RKO (cell line): Measurements from ENCODE around the gene GPR15.

Experiments used
- DNase-seq: peaks from one replicate; pipeline ENCODE4 v3.0.0-alpha.2; 2016; ENCODE audit warnings: low spot score

Gene GPR15

DNA sequence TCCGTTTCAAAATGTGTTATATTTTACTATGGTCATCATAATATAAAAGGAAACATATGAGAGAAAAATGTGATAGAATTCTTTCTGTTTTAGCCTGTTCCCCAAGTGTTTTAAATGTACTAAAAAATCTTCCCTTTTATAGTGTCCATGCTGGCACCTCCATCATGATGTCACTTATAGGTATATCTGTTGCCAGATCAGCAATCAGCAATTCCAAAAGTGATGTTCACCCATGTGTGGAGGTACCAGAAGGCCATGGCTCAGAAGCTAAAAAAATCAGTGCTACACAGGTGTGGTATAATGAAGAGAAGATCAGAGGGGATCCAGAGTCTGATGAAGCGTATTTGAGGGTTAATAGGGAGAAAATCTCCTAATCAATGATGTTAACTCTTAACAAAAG lies 1.1 kb upstream of the GPR15 start:
- no peak for DNase-seq

DNA sequence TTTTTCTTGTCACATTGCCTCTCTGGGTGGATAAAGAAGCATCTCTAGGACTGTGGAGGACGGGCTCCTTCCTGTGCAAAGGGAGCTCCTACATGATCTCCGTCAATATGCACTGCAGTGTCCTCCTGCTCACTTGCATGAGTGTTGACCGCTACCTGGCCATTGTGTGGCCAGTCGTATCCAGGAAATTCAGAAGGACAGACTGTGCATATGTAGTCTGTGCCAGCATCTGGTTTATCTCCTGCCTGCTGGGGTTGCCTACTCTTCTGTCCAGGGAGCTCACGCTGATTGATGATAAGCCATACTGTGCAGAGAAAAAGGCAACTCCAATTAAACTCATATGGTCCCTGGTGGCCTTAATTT lies 478 bp downstream of the GPR15 start:
- no peak for DNase-seq

DNA sequence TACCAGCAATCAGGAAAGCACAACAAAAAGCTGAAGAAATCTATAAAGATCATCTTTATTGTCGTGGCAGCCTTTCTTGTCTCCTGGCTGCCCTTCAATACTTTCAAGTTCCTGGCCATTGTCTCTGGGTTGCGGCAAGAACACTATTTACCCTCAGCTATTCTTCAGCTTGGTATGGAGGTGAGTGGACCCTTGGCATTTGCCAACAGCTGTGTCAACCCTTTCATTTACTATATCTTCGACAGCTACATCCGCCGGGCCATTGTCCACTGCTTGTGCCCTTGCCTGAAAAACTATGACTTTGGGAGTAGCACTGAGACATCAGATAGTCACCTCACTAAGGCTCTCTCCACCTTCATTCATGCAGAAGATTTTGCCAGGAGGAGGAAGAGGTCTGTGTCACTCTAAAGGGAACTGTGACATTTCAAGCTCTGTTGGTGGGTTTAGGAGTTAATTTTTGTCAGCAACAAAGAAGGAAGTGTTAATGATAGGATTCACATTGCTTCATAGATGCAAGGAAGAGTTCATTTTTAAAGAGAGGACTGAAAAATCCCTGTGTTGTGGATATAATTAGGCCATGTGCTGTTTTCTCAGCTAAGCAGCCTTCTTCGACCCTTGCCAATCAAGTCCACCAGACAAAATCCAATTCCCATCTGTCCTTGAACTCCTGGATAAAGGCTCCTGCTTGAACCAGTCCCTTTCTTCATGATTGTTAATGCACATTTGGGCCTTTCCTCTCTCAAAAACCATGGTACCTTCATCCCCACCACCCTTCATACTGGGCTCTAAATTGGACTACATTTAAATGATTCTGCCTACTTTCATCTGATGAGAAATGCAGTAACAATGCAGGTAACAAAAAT lies 1.2 kb downstream of the GPR15 start:
- no peak for DNase-seq

DNA sequence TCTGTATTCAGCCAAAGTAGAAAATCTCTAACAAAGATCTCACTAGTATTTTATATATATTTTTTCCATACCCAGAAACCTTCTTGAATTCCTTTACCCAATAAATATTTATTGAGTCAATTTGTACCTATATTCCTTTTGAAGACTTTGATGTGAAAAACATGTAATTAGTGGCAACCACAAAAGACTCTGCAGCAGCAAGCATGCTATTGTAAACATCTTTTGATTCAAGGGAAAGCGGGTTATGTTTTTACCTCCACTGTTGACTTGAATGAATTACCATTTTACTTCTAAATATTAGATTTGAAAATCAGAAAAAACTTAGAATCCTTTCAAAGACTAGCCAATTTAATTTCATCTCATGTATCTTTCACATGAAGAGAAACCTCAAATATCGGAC lies 2.4 kb downstream of the GPR15 start:
- no peak for DNase-seq

DNA sequence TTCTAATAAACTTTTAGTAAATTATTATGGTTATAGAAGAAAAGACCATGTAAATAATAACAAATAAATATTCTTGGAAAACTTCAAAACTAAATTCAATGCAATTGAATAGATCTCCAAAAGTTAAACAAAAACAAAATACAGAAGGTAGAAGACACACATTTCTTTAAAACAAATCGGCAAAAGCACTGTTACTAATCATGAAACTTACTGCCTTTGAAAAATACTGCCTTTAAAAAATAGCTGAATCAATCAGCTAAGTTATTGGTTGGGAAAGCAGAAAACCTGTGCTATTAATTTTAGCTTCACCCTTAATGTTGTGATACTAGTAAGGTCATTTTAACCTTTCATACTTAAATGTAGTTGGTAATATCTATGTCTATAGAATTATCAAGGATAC lies 3.0 kb downstream of the GPR15 start:
- DNase-seq = no peak

DNA sequence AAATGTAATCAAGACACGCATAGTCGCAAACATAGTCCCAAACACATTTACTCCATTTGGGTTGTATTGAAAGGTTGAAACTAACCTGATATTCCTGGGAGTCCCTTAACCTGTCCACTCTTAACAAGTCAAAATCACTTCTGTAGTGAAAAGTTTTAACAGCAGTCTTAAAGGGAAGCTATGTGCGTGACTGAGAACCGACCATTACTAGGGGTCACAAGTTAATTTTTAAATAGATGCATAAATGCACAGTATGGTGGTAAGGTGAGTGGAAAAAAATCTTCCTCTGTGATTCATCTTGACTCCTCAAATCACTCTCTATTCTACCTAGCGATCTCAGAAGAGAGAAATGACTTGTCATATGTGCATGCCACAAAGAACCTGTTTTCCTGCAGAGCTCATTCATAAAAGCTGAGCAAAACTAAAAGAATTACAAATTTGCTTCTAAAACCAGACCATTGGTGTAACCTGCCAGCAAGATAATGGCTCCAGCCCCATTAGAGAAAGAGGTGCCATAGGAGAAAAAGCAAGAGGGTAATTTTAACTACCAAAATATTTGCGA lies 4.8 kb downstream of the GPR15 start:
- no peak for DNase-seq

DNA sequence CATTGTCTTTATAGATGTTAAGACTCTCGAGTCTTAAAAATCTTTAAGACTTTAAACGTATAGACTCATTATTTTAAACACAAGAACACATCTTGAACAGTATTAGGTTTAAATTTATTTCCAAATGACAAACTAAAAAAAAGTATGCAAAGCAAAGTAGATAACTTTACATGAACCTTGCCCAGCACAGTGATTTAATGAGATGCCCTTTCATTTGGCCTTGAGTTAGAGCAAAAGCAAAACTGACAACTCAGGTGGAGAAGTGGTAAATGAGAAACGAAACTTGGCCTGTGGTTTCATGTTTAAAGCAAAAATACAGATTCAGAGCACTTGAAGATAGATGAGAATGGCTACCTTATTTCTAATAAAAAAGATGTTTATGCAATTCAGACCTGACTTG lies 8.6 kb downstream of the GPR15 start:
- no peak for DNase-seq

DNA sequence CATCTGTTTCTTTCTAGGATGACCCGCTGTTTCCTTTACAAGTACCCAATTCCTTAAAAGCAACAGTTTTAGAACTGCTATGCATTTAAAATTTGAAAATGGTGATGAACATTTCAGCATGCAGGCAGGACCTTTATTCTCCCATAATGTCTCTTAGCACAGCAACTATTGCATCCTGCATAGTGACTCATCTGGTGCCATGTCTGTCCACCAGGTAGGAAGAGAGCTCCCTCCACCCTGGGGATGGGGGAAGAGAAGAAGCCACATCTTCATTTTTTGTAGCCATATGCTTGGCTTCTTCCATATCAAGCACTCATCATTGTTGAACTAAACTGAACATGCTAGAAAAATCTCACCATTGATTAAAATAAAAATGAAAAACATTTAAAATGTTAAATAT lies 9.9 kb downstream of the GPR15 start:
- DNase-seq = no peak

DNA sequence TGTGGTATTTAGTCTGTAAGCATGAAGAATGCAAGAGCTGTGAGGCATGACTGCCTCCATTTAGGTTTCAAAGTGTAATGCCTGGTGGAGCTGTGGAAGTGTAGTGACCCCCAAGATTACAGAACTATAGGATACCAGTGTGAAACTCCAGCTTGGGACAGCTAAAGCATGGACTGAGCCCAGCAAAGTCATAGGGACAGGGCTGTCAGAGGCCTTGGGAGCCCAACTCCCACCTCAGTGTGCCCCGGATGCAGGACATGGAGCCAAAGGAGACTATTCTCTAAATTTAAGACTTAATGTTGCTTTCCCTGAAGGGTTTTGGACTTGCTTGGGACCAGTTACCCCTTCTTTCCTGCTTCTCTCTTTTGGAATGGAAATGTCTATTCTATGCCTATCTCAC lies 10.8 kb downstream of the GPR15 start:
- DNase-seq = no peak

DNA sequence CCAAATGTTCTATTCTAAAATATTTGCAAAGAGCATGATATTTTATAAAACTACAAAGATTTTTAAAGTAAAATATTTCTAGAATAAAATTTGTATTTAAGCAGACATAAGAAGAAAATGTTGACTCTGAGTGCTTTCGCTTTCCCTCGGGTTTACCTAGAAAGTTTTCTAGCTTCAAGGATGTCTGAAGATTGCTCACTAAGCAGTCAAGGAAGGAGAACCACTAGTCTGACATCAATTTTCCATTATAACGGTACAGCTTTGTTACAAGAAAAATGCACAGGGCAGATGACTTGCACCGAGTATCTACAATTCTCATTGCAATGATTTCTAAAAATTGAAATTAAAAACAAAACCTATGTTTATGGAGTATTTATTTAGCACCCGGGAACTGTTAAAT lies 14.2 kb downstream of the GPR15 start:
- DNase-seq = no peak

DNA sequence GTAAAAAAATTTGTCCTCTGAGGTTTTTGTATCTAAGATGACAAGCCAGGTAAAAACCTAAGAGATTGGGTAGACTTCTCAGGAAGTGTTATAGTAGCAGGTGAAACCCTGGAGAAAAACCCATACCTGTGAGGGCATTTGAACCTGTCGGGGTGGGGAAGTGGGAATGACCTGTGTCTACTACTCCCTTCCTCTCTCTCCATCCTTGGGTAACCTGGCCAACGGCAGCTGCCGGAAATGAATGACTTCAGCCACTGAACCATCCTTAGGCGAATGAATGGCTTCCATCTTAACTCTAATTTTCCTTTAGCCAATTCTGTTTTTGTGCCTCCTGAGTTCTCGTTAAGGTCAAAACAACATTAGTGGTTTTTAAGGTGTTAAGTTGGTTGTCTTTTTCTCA lies 16.8 kb downstream of the GPR15 start:
- no peak for DNase-seq

DNA sequence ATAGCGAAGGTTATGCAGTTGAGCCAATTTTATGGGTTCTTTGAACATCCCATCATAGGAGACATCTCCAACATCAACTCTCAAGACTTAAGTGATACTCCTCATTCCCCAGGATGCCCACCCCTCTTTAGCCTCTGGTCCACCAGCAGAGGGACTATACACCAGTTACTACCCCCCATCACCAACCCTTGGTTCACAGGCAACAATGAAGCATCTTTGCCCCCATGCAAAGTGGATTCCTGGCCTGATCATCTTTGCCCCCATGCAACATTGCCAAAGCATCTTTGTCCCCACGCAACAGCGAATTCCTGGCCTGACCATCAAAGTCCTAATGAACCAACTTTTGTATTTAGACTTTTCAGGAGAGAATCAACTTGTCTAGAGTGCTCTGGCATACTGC lies 19.1 kb downstream of the GPR15 start:
- DNase-seq = no peak

DNA sequence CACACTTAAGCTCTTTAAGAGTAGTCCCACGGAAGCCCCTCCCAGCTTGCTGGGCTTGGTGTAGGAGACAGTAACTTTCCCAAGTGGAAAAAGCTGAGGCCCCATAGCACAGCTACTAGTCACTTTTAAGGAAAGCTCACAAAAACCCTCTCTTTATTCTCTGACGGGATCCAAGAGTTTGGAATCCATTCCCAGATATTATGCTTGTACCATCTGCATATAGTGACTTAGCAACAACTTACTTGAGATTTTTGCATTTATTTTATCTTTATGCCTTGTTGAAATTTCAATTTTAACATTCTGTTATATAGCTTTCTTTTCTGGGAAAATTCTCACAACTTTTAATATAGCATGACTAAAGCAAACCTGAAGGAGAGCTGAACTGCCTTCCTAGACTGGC lies 19.5 kb downstream of the GPR15 start:
- no peak for DNase-seq

DNA sequence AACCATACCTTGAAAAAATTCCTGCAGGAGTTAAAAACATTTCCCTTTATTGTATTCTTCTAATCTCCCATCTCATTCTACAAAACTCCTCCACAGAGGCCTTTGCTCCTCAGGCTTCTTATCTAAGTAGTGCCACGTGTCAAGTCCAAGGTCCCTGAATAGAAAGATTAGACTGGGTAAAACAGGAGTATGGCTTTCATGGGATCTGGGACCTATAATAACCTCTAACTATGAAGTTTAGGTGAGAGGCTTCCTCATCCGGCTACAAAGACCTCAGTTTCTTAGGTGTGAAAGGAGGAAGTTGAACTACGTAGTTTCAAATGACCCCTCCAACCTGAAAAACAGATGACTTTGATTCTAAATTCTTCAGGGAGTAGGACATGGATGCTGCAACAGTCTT lies 20.0 kb downstream of the GPR15 start:
- DNase-seq = no peak

DNA sequence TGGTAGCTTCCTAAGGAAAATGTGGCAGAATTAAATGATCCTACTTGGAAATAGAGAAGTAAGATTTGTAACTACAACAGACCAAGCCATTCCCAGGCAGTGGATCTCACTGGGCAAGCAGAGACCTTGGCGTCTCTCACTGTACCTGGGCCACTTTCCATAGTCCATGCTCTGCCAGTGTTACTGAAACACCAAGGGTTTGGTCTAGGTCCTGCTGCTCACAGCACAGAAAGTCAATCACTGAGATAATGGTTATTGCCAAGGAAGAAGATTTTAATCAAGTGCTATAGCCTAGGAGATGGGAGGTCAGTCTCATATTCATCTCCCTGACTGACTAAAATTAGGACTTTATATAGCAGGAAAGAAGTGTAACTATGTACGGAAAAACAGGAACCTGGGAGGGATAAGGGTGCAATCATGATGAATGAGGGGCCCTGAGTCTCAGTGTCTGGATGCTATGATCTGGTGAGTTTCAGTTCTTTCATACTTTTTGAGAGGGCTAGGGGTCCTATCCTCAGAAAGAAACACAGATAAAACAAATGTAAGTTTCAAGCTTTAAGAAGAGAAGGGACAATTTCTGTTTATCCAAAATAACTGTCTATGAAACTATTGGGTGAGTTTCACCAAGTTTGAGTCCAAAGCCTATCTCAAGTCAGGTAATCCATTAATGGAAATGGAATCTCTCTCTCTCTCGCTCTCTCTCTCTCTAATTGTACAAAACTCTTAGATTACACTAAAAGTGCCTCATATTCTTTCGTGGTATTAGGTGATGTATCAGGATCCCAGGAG lies 20.6 kb downstream of the GPR15 start:
- no peak for DNase-seq

DNA sequence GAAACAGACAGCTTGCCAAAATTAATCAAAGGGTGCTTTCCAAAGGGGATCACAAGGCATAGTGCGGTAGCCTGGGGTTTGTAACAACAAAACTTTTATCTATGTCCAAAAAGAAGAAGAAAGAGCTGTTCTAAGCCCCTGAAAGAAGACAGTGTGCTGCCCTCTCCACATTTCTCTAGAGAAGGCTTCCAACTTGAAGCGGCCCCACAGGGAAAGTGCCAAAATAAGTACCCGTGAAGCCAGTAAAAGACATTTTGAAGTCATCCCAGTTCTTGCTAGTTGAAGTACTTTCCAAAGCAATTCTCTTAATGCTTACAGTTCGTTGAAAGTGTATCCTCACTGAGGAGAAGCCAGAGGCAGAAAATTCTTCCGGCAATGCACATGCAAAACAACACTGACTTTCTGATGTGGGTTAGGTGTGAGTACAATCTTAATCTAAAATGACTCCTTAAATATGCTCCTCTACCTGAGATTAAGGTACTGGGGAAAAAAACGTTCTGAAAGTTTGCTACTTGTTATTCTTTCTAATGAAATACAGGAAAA lies 21.3 kb downstream of the GPR15 start:
- DNase-seq = no peak

DNA sequence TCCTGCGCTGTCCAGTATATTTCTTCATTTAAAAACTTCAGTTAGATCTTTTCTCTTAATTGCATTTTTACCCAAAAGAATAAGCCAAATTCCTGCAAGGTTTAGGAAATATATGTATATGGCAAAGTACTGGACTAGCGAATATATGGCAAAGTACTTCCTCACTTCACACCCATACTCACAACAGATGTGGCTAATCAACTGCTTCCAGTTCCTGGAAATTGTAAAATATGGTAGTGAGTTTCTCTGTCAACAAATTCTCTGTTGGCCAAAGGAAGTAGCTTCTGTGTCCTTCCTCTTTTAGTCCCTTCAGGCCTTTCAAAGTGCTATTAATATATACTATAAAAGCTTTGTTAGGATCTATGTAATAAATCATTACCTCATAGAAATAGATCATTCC lies 22.0 kb downstream of the GPR15 start:
- no peak for DNase-seq

DNA sequence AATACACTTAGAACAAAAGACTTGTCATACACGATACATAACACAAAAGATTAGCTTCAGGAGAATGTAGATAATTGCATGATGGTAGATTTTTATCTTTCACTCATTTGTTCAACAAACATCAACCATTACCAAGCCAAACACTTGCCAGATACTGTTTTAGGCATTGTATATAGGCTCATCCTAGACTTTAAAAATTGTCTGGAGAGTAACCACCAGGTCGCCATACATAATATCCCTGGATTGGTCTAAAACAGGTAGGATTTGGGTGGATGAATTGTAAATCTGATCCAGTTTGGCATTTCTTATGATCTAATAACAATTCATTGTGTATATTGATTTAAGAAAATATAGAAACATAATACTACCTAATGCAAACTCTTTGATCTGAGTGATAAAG lies 22.8 kb downstream of the GPR15 start:
- DNase-seq = no peak

DNA sequence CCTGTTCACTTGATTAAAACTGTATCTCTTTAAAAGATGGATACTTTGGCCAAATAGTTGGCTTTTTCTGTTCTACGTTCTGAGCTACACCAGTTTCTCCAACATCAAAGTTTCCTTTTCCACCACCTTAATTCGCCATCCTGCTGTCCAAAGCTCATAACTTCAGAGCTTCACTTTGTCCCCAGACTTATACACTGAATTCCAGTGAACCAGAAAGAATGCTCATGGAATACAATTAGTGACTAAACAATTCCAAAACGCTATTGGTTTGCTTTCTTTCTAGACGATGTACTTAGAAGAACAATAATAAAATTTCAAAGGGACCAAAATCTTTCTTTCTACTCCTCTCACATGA lies 23.2 kb downstream of the GPR15 start:
- no peak for DNase-seq

DNA sequence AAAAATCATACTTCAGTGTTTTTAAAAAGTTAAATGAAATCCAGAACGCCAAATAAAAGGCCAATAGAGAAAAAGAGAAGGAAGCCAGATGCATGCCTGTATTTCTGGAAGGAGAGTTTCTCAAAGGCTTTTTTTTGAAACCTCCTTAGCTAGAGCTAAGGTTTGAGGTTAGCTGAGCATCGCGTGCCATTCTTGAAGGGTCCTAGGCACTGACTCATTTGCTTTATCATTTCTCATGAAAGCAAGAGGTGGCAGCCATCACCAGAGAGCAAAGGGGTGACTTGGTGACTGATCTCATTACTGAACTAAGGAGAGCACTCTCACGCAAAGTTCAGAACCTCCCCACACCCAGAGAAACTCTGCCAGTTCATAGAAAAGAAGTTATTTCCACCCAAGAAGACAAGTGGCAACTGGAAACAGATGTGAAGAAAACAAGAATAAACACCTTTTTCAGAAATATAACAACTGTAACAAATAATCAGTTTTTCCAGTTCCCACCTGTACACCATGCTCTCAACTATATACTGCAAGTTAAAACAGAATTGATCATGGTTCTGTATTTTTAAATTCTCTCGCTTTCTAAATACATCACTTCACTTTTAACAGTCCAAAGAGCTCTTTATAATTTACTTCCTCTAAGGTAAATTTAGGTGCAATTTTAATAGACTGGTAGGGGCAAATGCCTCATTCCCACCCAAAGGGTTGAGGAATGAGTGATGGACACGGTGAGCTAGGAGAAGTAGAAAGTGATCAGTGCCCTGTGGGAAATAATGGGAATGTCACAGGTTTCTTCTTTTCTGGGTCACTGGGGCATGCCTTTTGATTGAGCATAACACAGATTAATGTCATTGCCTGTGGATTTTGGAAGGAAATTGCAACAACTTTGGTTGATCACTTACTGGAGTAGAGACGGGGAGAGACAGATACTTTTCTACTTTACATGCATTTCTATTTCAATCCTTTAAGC lies 24.7 kb downstream of the GPR15 start:
- no peak for DNase-seq

DNA sequence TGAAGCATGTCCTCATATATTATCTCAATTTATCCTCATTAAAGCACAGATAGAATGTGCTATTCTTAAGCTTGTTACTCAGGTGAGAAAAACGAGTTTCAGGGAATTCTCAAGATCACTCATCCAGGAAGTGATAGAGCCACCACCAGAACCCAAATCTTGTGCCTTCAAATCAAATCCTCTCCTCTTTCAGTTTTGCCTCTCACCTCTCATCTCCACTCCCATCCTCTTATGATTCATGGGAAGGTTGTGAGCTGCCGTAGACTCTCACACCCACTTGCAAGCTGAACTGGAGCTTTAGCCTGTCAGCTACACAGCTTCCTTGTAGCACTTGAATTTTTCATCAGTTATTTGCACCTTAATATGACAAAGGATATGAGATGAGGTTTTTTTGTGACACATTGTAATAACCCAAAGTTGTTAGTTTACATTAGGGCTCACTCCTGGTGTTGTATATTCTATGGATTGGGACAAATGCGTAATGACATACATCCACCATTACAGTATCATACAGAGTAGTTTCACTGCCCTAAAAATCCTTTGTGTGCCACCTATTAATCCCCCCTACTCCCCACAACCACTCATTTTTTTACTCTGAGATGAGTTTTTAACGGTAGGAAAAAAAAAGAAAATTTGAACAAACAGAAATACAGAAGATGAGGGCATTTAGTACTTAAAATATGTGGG lies 25.7 kb downstream of the GPR15 start:
- DNase-seq = no peak
